ENCODE results near the gene HECTD4. TPM values are rescaled to one million over a fixed set of nuclear protein-coding genes. Genes with fewer than 3 reads are reported as not detected.

Gene HECTD4
- total and polyA plus RNA-seq, 9 of the 15 experiments (the other 6 are each of a cell fraction or from before 2014, with no cell fraction given): 3.5 to 33.3 (median 13.5) TPM

GRCh38 chr12:112122823-112123690 is 259.2 kb downstream of the HECTD4 start (continued):
- TF ChIP-seq, protein P1, sequence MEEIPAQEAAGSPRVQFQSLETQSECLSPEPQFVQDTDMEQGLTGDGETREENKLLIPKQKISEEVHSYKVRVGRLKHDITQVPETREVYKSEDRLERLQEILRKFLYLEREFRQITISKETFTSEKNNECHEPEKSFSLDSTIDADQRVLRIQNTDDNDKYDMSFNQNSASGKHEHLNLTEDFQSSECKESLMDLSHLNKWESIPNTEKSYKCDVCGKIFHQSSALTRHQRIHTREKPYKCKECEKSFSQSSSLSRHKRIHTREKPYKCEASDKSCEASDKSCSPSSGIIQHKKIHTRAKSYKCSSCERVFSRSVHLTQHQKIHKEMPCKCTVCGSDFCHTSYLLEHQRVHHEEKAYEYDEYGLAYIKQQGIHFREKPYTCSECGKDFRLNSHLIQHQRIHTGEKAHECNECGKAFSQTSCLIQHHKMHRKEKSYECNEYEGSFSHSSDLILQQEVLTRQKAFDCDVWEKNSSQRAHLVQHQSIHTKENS (CRISPR knock-in tag; IDR thresholded peaks at IDR 0.05): no peak
- TF ChIP-seq XRCC4 (IDR thresholded peaks at IDR 0.05; ENCODE audit: extremely low read depth, insufficient read depth, insufficient read length): no peak
- peak; percentile 32; the same call in 1 of the 2 replicates for TF ChIP-seq SMAD4 (CRISPR knock-in tag; conservative IDR thresholded peaks at IDR 0.05)
- TF ChIP-seq MAZ (CRISPR knock-in tag; conservative IDR thresholded peaks at IDR 0.05 in 1 of 2, IDR thresholded peaks at IDR 0.05 in 1 of 2): no peak
- TF ChIP-seq ERF (CRISPR knock-in tag; IDR thresholded peaks at IDR 0.05): no peak
- TF ChIP-seq POLR2H (tag; IDR thresholded peaks at IDR 0.05; ENCODE audit: low read depth): no peak
- no peak for TF ChIP-seq ZC3H8 (IDR thresholded peaks at IDR 0.05)
- TF ChIP-seq SREBF2 (CRISPR knock-in tag; IDR thresholded peaks at IDR 0.05): no peak
- TF ChIP-seq DIDO1 (tag; IDR thresholded peaks at IDR 0.05; ENCODE audit: low read depth): no peak
- TF ChIP-seq, protein P2, sequence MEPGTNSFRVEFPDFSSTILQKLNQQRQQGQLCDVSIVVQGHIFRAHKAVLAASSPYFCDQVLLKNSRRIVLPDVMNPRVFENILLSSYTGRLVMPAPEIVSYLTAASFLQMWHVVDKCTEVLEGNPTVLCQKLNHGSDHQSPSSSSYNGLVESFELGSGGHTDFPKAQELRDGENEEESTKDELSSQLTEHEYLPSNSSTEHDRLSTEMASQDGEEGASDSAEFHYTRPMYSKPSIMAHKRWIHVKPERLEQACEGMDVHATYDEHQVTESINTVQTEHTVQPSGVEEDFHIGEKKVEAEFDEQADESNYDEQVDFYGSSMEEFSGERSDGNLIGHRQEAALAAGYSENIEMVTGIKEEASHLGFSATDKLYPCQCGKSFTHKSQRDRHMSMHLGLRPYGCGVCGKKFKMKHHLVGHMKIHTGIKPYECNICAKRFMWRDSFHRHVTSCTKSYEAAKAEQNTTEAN (CRISPR knock-in tag; IDR thresholded peaks at IDR 0.05): no peak
- TF ChIP-seq DDX20 (tag; IDR thresholded peaks at IDR 0.05; ENCODE audit: low read depth): no peak
- no peak for TF ChIP-seq HNRNPUL1 (IDR thresholded peaks at IDR 0.05; ENCODE audit: low read length)
- TF ChIP-seq HDGF (IDR thresholded peaks at IDR 0.05): peak; percentile 82; the same call in 1 of the 2 replicates

Data from K562 (cell line).